Mesodermal cell (in vitro differentiated cells): ENCODE data around the gene NCBP3.

Experiments used
- H3K27ac ChIP-seq: 2 replicates; pipeline ENCODE4 v1.7.0; 2013; ENCODE audit warnings: mild to moderate bottlenecking, low read depth, low read length, moderate library complexity; ENCODE audit not compliant: severe bottlenecking
- H3K36me3 ChIP-seq: 2 replicates; pipeline ENCODE4 v1.7.1; 2013; ENCODE audit warnings: mild to moderate bottlenecking, low read length, moderate library complexity; ENCODE audit not compliant: control insufficient read depth, insufficient read depth
- H3K4me1 ChIP-seq: one replicate; pipeline ENCODE4 v1.7.1; 2013; ENCODE audit warnings: mild to moderate bottlenecking, low read length; ENCODE audit not compliant: insufficient read depth, control insufficient read depth, poor library complexity, severe bottlenecking
- H3K4me3 ChIP-seq: 2 replicates; pipeline ENCODE4 v1.7.0; 2013; ENCODE audit warnings: low read length, control low read depth, mild to moderate bottlenecking; ENCODE audit not compliant: insufficient read depth, poor library complexity, severe bottlenecking; ENCODE audit errors: extremely low read depth
- H3K9me3 ChIP-seq: 2 replicates; pipeline ENCODE4 v1.7.1; 2013; ENCODE audit warnings: mild to moderate bottlenecking, low read length, moderate library complexity; ENCODE audit not compliant: control insufficient read depth
- WGBS, 2 experiments: methylation state at CpG; one replicate each; pipeline ENCODE4 v1.1.5; 2013; ENCODE audit warnings: missing lambda C conversion rate in 2 of 2; ENCODE audit not compliant: insufficient coverage in 2 of 2; 5-methylcytosine and 5-hydroxymethylcytosine counted together

NCBP3 gene

GRCh38 chr17:3754458-3755334 lies 91.3 kb downstream of the NCBP3 start:
- Histone ChIP-seq H3K9me3 (peaks cover 3% of the 10 kb centered on the region), H3K4me3 (peak overlapping the region; percentile 5), H3K27ac (no peak overlapping the region), H3K4me1 (no peaks in the 10 kb centered on the region), H3K36me3 (no peaks in the 10 kb centered on the region)
- 24 to 37% methylated on average over 29 to 33 of the region's 56 CpGs for WGBS, 2 experiments

- H3K4me1 ChIP-seq: no peaks in the 10 kb centered on the region
Measured at GRCh38 chr17:3754066-3754457, 92.0 kb downstream of the NCBP3 start.

GRCh38 chr17:3753624-3754023 lies 92.4 kb downstream of the NCBP3 start:
- 84 to 86% methylated on average over 11 of the region's 12 CpGs for WGBS, 2 experiments
- no peaks in the 10 kb centered on the region for H3K9me3 ChIP-seq
- no peak overlapping the region for H3K27ac ChIP-seq
- H3K4me3 ChIP-seq: no peak overlapping the region
- no peaks in the 10 kb centered on the region for H3K36me3 ChIP-seq
- no peaks in the 10 kb centered on the region for H3K4me1 ChIP-seq

More at GRCh38 chr17:3754066-3754457, 92.0 kb downstream of the NCBP3 start:
- Histone ChIP-seq H3K27ac (no peak overlapping the region), H3K36me3 (no peaks in the 10 kb centered on the region), H3K9me3 (no peaks in the 10 kb centered on the region), H3K4me3 (no peak overlapping the region)
- WGBS, 2 experiments: 92 to 93% methylated on average over 2 to 12 of the region's 18 CpGs
